ENCODE data around the gene ARHGAP4. TPM values are rescaled to one million over a fixed set of nuclear protein-coding genes. Genes with fewer than 3 reads are reported as not detected.

Gene ARHGAP4
- total RNA-seq, 1 experiment from 2014 or later: 47.0 TPM

DNA sequence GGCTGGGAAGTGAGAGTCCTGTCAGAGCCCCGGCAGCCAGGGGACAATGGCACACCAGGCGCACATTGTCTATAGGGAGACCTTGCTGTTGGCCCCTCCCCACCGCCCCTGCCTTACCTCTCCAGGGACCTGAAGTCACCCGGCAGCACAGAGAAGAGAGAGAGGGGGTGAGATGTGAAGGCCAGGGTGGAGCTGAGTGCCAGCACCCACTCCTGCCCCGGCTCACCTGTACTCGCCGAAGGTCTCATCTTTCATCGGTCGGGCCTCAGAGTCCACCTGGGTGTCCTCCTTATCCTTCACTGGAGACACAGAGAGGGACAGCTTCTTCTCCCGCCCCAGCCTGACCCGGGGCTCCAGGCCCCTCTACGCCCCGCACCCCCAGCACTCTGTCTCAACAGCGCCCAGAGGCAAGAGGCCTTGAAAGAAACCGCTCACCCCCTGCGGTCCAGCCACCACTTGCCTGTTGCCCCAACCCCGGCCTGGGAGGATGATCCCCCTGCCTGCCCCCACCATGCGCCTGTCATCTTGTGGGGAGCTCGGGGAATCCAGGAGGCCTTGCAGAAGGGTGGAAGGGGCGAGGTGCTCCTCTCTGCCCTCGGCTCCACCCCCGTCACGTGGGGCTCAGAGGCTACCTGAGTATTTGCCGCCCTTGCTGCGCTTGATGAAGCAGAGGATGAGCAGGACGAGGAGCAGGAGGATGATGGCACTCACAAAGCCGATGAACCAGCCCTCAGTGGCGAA is 62.6 kb downstream of the ARHGAP4 start:
- peaks cover 3% of the 10 kb centered on the region; the same call in 1 of the 2 replicates for H3K27me3 ChIP-seq (ENCODE audit: insufficient read depth, low read depth)
- no peak overlapping the region for H3K4me2 ChIP-seq
- no TSS peak for BruUV-seq (replicated peaks)
- H3K36me3 ChIP-seq (ENCODE audit: low read depth): no peaks in the 10 kb centered on the region
- no peaks in the 10 kb centered on the region for H3F3A ChIP-seq (ENCODE audit: insufficient read depth, low read depth)
- H3K9me3 ChIP-seq (ENCODE audit: insufficient read depth, low read depth): no peaks in the 10 kb centered on the region
- no peak overlapping the region for H3K4me3 ChIP-seq
- intact Hi-C loops (cut with micrococcal nuclease; ENCODE audit: unreplicated experiment): no loop called here
- DNase-seq: no peak
- CTCF ChIA-PET: interaction anchor here (0.6 kb wide), 1 partner anchor 147 kb away, joined by 4 read pairs; no protein-coding TSS in a partner anchor
- H3K9me2 ChIP-seq (ENCODE audit: insufficient read depth): no peaks in the 10 kb centered on the region
- POLR2A ChIA-PET (ENCODE audit: unreplicated experiment): no interaction called here
- H3K79me2 ChIP-seq (ENCODE audit: low read depth): no peaks in the 10 kb centered on the region
- no peaks in the 10 kb centered on the region for H3K4me1 ChIP-seq (replicated peaks; ENCODE audit: insufficient read depth)
- TF ChIP-seq EZH2 (IDR thresholded peaks at IDR 0.05; ENCODE audit: low read depth): no peak
- TF ChIP-seq CTCF (conservative IDR thresholded peaks at IDR 0.05): no peak
- H3K27ac ChIP-seq: no peak overlapping the region
- H4K20me1 ChIP-seq (ENCODE audit: insufficient read depth): no peaks in the 10 kb centered on the region
- no peak overlapping the region for H2AFZ ChIP-seq

DNA sequence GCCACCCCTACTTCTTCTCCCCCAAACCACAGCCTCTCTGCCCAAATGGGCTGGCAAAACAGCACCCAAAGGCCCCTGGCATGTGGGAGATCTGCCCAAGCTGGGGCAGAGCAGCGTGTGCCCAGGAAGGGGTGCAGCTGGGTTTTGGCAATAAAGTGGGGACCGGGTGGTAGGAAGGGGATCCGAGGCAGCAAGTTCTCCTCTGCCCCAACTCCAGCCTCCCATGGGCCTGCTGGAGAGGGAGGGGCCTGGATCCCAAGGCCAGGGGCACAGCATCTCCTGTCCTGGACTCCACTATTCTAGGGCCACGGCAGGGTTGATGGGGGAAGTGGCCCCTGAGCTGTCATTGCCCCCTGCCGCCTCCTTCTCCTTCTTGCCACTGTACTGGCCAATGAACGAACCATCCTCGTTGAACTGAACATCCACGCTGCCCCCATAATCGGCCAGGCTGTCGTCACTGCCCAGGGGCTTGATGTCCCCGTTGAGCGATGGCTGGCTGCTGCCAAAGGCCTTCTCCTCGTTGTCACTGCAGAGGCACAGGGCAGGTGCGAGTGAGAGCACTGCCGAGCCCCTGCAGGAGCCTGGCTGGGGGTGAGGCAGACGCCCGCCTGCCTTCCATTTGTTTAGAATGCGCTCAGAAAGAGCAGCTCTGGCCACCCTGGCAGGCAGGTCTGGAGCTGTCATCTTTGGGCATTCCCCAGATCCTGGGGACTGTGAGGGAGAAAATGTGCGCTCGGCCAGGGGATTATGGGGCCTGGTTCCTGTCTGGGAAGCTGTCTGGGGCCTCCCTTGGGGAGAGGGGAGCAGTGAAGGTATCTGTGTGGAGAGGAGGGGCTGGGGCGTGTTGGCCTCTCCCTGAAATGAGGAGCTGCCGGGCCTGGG is 63.5 kb downstream of the ARHGAP4 start:
- DNase-seq: no peak
- TF ChIP-seq CTCF (conservative IDR thresholded peaks at IDR 0.05) (no peak), EZH2 (IDR thresholded peaks at IDR 0.05; ENCODE audit: low read depth) (no peak)
- Histone ChIP-seq H3K79me2 (ENCODE audit: low read depth) (no peaks in the 10 kb centered on the region), H2AFZ (no peak overlapping the region), H3K27ac (no peak overlapping the region), H3K9me2 (ENCODE audit: insufficient read depth) (no peaks in the 10 kb centered on the region), H4K20me1 (ENCODE audit: insufficient read depth) (no peaks in the 10 kb centered on the region), H3K4me2 (no peak overlapping the region), H3K4me1 (replicated peaks; ENCODE audit: insufficient read depth) (no peaks in the 10 kb centered on the region), H3K27me3 (ENCODE audit: insufficient read depth, low read depth) (peaks cover 11% of the 10 kb centered on the region; the same call in 1 of the 2 replicates), H3K9me3 (ENCODE audit: insufficient read depth, low read depth) (no peaks in the 10 kb centered on the region), H3K4me3 (no peak overlapping the region), H3K36me3 (ENCODE audit: low read depth) (no peaks in the 10 kb centered on the region), H3F3A (ENCODE audit: insufficient read depth, low read depth) (no peaks in the 10 kb centered on the region)
- POLR2A ChIA-PET (ENCODE audit: unreplicated experiment): no interaction called here
- intact Hi-C loops (cut with micrococcal nuclease; ENCODE audit: unreplicated experiment): no loop called here
- CTCF ChIA-PET: interaction anchor here (0.6 kb wide), 1 partner anchor 146 kb away, joined by 4 read pairs; no protein-coding TSS in a partner anchor
- no TSS peak for BruUV-seq (replicated peaks)

- ChIA-PET POLR2A (ENCODE audit: unreplicated experiment) (no interaction called here), CTCF (no interaction called here)
- Histone ChIP-seq H3K4me2 (no peak overlapping the region), H3K4me1 (replicated peaks; ENCODE audit: insufficient read depth) (no peaks in the 10 kb centered on the region), H3K36me3 (ENCODE audit: low read depth) (no peaks in the 10 kb centered on the region), H3K9me2 (ENCODE audit: insufficient read depth) (no peaks in the 10 kb centered on the region), H3K9me3 (ENCODE audit: insufficient read depth, low read depth) (no peaks in the 10 kb centered on the region), H3K27me3 (ENCODE audit: insufficient read depth, low read depth) (peaks cover 14% of the 10 kb centered on the region; the same call in 1 of the 2 replicates), H3K27ac (no peak overlapping the region), H3K4me3 (no peak overlapping the region), H3K79me2 (ENCODE audit: low read depth) (no peaks in the 10 kb centered on the region), H2AFZ (no peak overlapping the region), H3F3A (ENCODE audit: insufficient read depth, low read depth) (no peaks in the 10 kb centered on the region), H4K20me1 (ENCODE audit: insufficient read depth) (no peaks in the 10 kb centered on the region)
- TSS peak; percentile 25 for BruUV-seq (replicated peaks)
- DNase-seq: no peak
- TF ChIP-seq EZH2 (IDR thresholded peaks at IDR 0.05; ENCODE audit: low read depth) (no peak), CTCF (conservative IDR thresholded peaks at IDR 0.05) (no peak)
- intact Hi-C loops (cut with micrococcal nuclease; ENCODE audit: unreplicated experiment): no loop called here
Observed at GRCh38 chrX:153861733-153862310, 64.2 kb downstream of the ARHGAP4 start.
